Measurements from ENCODE around the gene CERS6. TPM values are rescaled to one million over a fixed set of nuclear protein-coding genes. Genes with fewer than 3 reads are reported as not detected.
A peak's percentile ranks its signal among the peaks of the same experiment; 100 is the strongest.

CERS6 gene
- total RNA-seq, 4 donors from 2014 or later, result 46.6 to 67.7 (median 53.6) TPM

GRCh38 chr2:168515502-168515901 lies 59.4 kb downstream of the CERS6 start:
- Histone ChIP-seq H3K36me3 (no peaks in the 10 kb centered on the region), H3K27me3 (no peaks in the 10 kb centered on the region), H3K27ac (replicated peaks in 1 of 4) (peak overlapping the region; percentile 70 to 77 (median 71)), H3K4me3 (no peak overlapping the region), H3K9me3 (no peaks in the 10 kb centered on the region), H3K4me1 (peaks cover 43 to 65% (median 55%) of the 10 kb centered on the region in 4 donors)
- intact Hi-C loops (cut with DNase I), result no loop called here
- 17% methylated on average over 2 of the region's 2 CpGs for WGBS
- DNase-seq (ENCODE audit: extremely low spot score), result no peak
- TF ChIP-seq EP300 (IDR thresholded peaks at IDR 0.05) (no peak), CTCF (IDR thresholded peaks at IDR 0.05) (no peak), POLR2A (IDR thresholded peaks at IDR 0.05; ENCODE audit: low read depth) (no peak), POLR2AphosphoS5 (IDR thresholded peaks at IDR 0.05) (peak in 1 of 2 donors; percentile 79)

GRCh38 chr2:168517816-168518215 lies 61.7 kb downstream of the CERS6 start:
- peak overlapping the region; percentile 70 to 77 (median 71) for H3K27ac ChIP-seq (replicated peaks in 1 of 4)
- no peak for TF ChIP-seq CTCF (IDR thresholded peaks at IDR 0.05)
- no peak for TF ChIP-seq POLR2A (IDR thresholded peaks at IDR 0.05; ENCODE audit: low read depth)
- no peak for TF ChIP-seq EP300 (IDR thresholded peaks at IDR 0.05)
- no peak for TF ChIP-seq POLR2AphosphoS5 (IDR thresholded peaks at IDR 0.05)
- H3K4me3 ChIP-seq, result no peak overlapping the region
- H3K27me3 ChIP-seq, result no peaks in the 10 kb centered on the region
- H3K4me1 ChIP-seq, result peaks cover 65 to 88% (median 75%) of the 10 kb centered on the region in 4 donors
- 89% methylated on average over 7 of the region's 7 CpGs for WGBS
- no peak for DNase-seq (ENCODE audit: extremely low spot score)
- intact Hi-C loops (cut with DNase I), result no loop called here
- no peaks in the 10 kb centered on the region for H3K9me3 ChIP-seq
- H3K36me3 ChIP-seq, result no peaks in the 10 kb centered on the region

GRCh38 chr2:168518555-168519066 lies 62.5 kb downstream of the CERS6 start:
- intact Hi-C loops (cut with DNase I), result no loop called here
- Histone ChIP-seq H3K27ac (replicated peaks in 1 of 4) (peak overlapping the region; percentile 70 to 77 (median 71)), H3K27me3 (no peaks in the 10 kb centered on the region), H3K4me3 (no peak overlapping the region), H3K4me1 (peaks cover 73 to 89% (median 80%) of the 10 kb centered on the region in 4 donors), H3K36me3 (no peaks in the 10 kb centered on the region), H3K9me3 (no peaks in the 10 kb centered on the region)
- TF ChIP-seq EP300 (IDR thresholded peaks at IDR 0.05) (no peak), POLR2AphosphoS5 (IDR thresholded peaks at IDR 0.05) (peak in 1 of 2 donors; percentile 22), CTCF (IDR thresholded peaks at IDR 0.05) (no peak), POLR2A (IDR thresholded peaks at IDR 0.05; ENCODE audit: low read depth) (no peak)
- WGBS, result 71% methylated on average over 6 of the region's 6 CpGs
- DNase-seq (ENCODE audit: extremely low spot score), result no peak

- intact Hi-C loops (cut with DNase I), result loop anchor here (10.0 kb wide), 1 partner anchor 65 kb away; no protein-coding TSS in a partner anchor
- TF ChIP-seq POLR2AphosphoS5 (IDR thresholded peaks at IDR 0.05), result no peak
- TF ChIP-seq EP300 (IDR thresholded peaks at IDR 0.05), result no peak
- no peak for TF ChIP-seq CTCF (IDR thresholded peaks at IDR 0.05)
- Histone ChIP-seq H3K4me3 (no peak overlapping the region), H3K27ac (replicated peaks in 1 of 4) (no peak overlapping the region), H3K4me1 (peaks cover 74 to 89% (median 80%) of the 10 kb centered on the region in 4 donors), H3K9me3 (no peaks in the 10 kb centered on the region), H3K36me3 (no peaks in the 10 kb centered on the region), H3K27me3 (no peaks in the 10 kb centered on the region)
- DNase-seq (ENCODE audit: extremely low spot score), result no peak
- WGBS, result 94% methylated on average over 5 of the region's 5 CpGs
Observed at GRCh38 chr2:168519534-168520308, 63.6 kb downstream of the CERS6 start.

Measured in esophagus muscularis mucosa (tissue), 4 donors.